LNCaP clone FGC (cell line): ENCODE measurements around the gene PRIMA1.

Experiments
- DNase-seq: peaks from one replicate; pipeline ENCODE4 v3.0.0-alpha.2; 2011; ENCODE audit warnings: low read depth
- H3K4me3 ChIP-seq: 2 replicates; pipeline ENCODE4 v1.5.1; 2011; ENCODE audit warnings: mild to moderate bottlenecking, low read depth, low read length, control low read depth
- CTCF ChIP-seq: IDR thresholded peaks from 2 replicates; pipeline ENCODE4 v1.5.1; 2012; ENCODE audit warnings: mild to moderate bottlenecking; ENCODE audit not compliant: control insufficient read depth, insufficient read depth; ENCODE audit errors: extremely low read depth

The PRIMA1 gene

GRCh38 chr14:93804654-93805053, 16.4 kb upstream of the PRIMA1 start:
- H3K4me3 ChIP-seq = no peak overlapping the region
- DNase-seq = no peak
- no peak for TF ChIP-seq CTCF

- TF ChIP-seq CTCF = no peak
- no peak for DNase-seq
- no peak overlapping the region for H3K4me3 ChIP-seq
These were observed 15.4 kb upstream of the PRIMA1 start for GRCh38 chr14:93803408-93804318.

- no peak for DNase-seq
- no peak overlapping the region for H3K4me3 ChIP-seq
- TF ChIP-seq CTCF = no peak
These were observed 12.0 kb upstream of the PRIMA1 start for GRCh38 chr14:93799989-93800921.

- no peak overlapping the region for H3K4me3 ChIP-seq
- no peak for DNase-seq
- no peak for TF ChIP-seq CTCF
These were observed 11.3 kb upstream of the PRIMA1 start for GRCh38 chr14:93799617-93799988.

GRCh38 chr14:93797536-93797935, 9.3 kb upstream of the PRIMA1 start:
- TF ChIP-seq CTCF = no peak
- no peak overlapping the region for H3K4me3 ChIP-seq
- DNase-seq = no peak

- no peak for TF ChIP-seq CTCF
- H3K4me3 ChIP-seq = no peak overlapping the region
These were observed 8.8 kb upstream of the PRIMA1 start for GRCh38 chr14:93797071-93797470.

More at GRCh38 chr14:93797071-93797470, 8.8 kb upstream of the PRIMA1 start:
- no peak for DNase-seq
